HCT116 (cell line): ENCODE results near the gene GDF10. TPM values are rescaled to one million over a fixed set of nuclear protein-coding genes. Genes with fewer than 3 reads are reported as not detected.
A peak's percentile ranks its signal among the peaks of the same experiment; 100 is the strongest.

Source experiments
- ATAC-seq: fragments of 200-7000 bp; cut with Tn5 transposase; 2 replicates; pipeline ENCODE4 v1.9.1; 2020; ENCODE audit warnings: mild to moderate bottlenecking, moderate library complexity
- BruUV-seq: library from RNA; stranded (reverse); fragments of 400-500 nt; replicated peaks from 2 replicates; lab custom pipeline; 2021; lab: Mats Ljungman, UMichigan
- CTCF ChIA-PET: fragments of 300-600 bp; sonication (Branson Sonifier 250); formaldehyde crosslinking; loops from one replicate; lab custom pipeline; 2021; ENCODE audit warnings: antibody characterized with exemption; lab: Charles Lee
- POLR2A ChIA-PET: fragments of 300-600, 350-600 bp; sonication (Branson Sonifier 250); formaldehyde crosslinking; loops from one replicate; lab custom pipeline; 2021; ENCODE audit warnings: antibody characterized with exemption; lab: Charles Lee
- RAD21 ChIA-PET, 2 experiments: fragments of 300-600 bp; sonication (Branson Sonifier 250); formaldehyde crosslinking; loops; one replicate each; lab custom pipeline; 2023; ENCODE audit warnings: low total read pairs in 2 of 2; ENCODE audit not compliant: uncharacterized antibody in 2 of 2, unreplicated experiment in 2 of 2, low non-redundant PET in 1 of 2; lab: Charles Lee
- DNase-seq: peaks from one replicate; pipeline ENCODE4 v3.0.0-alpha.2; 2010; ENCODE audit warnings: low read depth, low spot score
- H2AFZ ChIP-seq: fragments of 200-600 bp; shearing (Covaris generic), sonication (generic); 2 replicates; pipeline ENCODE4 v1.6.1; 2017; ENCODE audit warnings: low read depth, mixed run types, mixed read lengths, antibody characterized with exemption, low read length; ENCODE audit not compliant: poor library complexity, severe bottlenecking
- H3K27ac ChIP-seq: 2 replicates; pipeline ENCODE4 v1.5.1; 2012; ENCODE audit warnings: low read depth, low read length
- H3K27me3 ChIP-seq: fragments of 200-600 bp; sonication (generic); 2 replicates; pipeline ENCODE4 v1.6.1; 2016; ENCODE audit warnings: mixed run types, low read length, mixed read lengths; ENCODE audit not compliant: insufficient read depth
- H3K36me3 ChIP-seq, 2 experiments: fragments of 200-500 bp in 1 of 2; fragments of 200-600 bp in 1 of 2; sonication (Bioruptor generic) in 1 of 2; sonication (generic) in 1 of 2; 2 replicates each; pipeline versions ENCODE4 v1.5.1 to v1.6.1; 2014 to 2016; ENCODE audit warnings: low read length in 2 of 2, inconsistent platforms in 1 of 2, mixed read lengths in 1 of 2, mixed run types in 1 of 2; ENCODE audit not compliant: insufficient read depth in 2 of 2, control insufficient read depth in 1 of 2
- H3K4me1 ChIP-seq, 2 experiments: fragments of 200-600 bp in 1 of 2; sonication (generic) in 1 of 2; 2 replicates each; pipeline versions ENCODE4 v1.5.1 to v1.6.1; 2012 to 2017; ENCODE audit warnings: low read length in 2 of 2, inconsistent platforms in 1 of 2, mild to moderate bottlenecking in 1 of 2, mixed read lengths in 1 of 2, mixed run types in 1 of 2, moderate library complexity in 1 of 2; ENCODE audit not compliant: insufficient read depth in 2 of 2, control insufficient read depth in 1 of 2
- H3K4me2 ChIP-seq: fragments of 200-600 bp; sonication (generic); 2 replicates; pipeline ENCODE4 v1.6.1; 2017; ENCODE audit warnings: mixed run types, low read length, mixed read lengths
- H3K4me3 ChIP-seq, 2 experiments: fragments of 200-600 bp in 1 of 2; sonication (generic) in 1 of 2; replicated peaks in 1 of 2; 2 replicates each; pipeline ENCODE4 v1.5.1; 2011 to 2016; ENCODE audit warnings: low read length in 2 of 2, control low read depth in 1 of 2, low read depth in 1 of 2, mild to moderate bottlenecking in 1 of 2, mixed read lengths in 1 of 2, mixed run types in 1 of 2
- H3K79me2 ChIP-seq: fragments of 200-600 bp; sonication (generic); 2 replicates; pipeline ENCODE4 v1.6.1; 2017; ENCODE audit warnings: mild to moderate bottlenecking, mixed run types, low read length, moderate library complexity, mixed read lengths; ENCODE audit not compliant: insufficient read depth
- H3K9ac ChIP-seq: fragments of 200-600 bp; sonication (generic); 2 replicates; pipeline ENCODE4 v1.6.1; 2016; ENCODE audit warnings: low read length, mixed read lengths
- H3K9me2 ChIP-seq: fragments of 200-600 bp; sonication (generic), shearing (Covaris generic); 2 replicates; pipeline ENCODE4 v1.6.1; 2017; ENCODE audit warnings: mixed run types, mild to moderate bottlenecking, moderate library complexity; ENCODE audit not compliant: insufficient read depth
- H3K9me3 ChIP-seq, 2 experiments: fragments of 200-500 bp in 1 of 2; fragments of 200-600 bp in 1 of 2; sonication (Bioruptor generic) in 1 of 2; sonication (generic) in 1 of 2; 2 replicates each; pipeline ENCODE4 v1.6.1; 2014 to 2017; ENCODE audit warnings: low read length in 2 of 2, mixed read lengths in 2 of 2, inconsistent platforms in 1 of 2, low read depth in 1 of 2, mild to moderate bottlenecking in 1 of 2, mixed run types in 1 of 2, moderate library complexity in 1 of 2; ENCODE audit not compliant: control insufficient read depth in 1 of 2, insufficient read depth in 1 of 2
- H4K20me1 ChIP-seq: fragments of 200-600 bp; sonication (generic), shearing (Covaris generic); 2 replicates; pipeline ENCODE4 v1.6.1; 2017; ENCODE audit warnings: mixed run types, mild to moderate bottlenecking, moderate library complexity; ENCODE audit not compliant: insufficient read depth
- CEBPB ChIP-seq: IDR thresholded peaks from 2 replicates; pipeline ENCODE4 v1.6.1; 2012; ENCODE audit warnings: low read depth
- ELF1 ChIP-seq: IDR thresholded peaks from 2 replicates; pipeline ENCODE4 v1.6.1; 2012; ENCODE audit warnings: low read depth, borderline replicate concordance
- EZH2 ChIP-seq: fragments of 200-600 bp; sonication (generic); IDR thresholded peaks from 2 replicates; pipeline ENCODE4 v1.6.1; 2017; ENCODE audit warnings: antibody characterized with exemption, mixed run types
- EZH2phosphoT487 ChIP-seq: fragments of 200-600 bp; IDR thresholded peaks from 2 replicates; pipeline ENCODE4 v1.6.1; 2018; ENCODE audit warnings: antibody characterized with exemption, borderline replicate concordance
- FOSL1 ChIP-seq: IDR thresholded peaks from 2 replicates; pipeline ENCODE4 v1.6.1; 2012; ENCODE audit warnings: low read depth
- JUND ChIP-seq: IDR thresholded peaks from 2 replicates; pipeline ENCODE4 v1.6.1; 2012
- POLR2A ChIP-seq: IDR thresholded peaks from 2 replicates; pipeline ENCODE4 v1.7.0; 2011; ENCODE audit warnings: borderline replicate concordance; ENCODE audit not compliant: insufficient read depth, insufficient read length; ENCODE audit errors: extremely low read depth
- POLR2AphosphoS5 ChIP-seq: IDR thresholded peaks from 2 replicates; pipeline ENCODE4 v1.6.1; 2011; ENCODE audit warnings: mild to moderate bottlenecking, low read depth, low read length, moderate library complexity
- RAD21 ChIP-seq: IDR thresholded peaks from 2 replicates; pipeline ENCODE4 v1.6.1; 2012; ENCODE audit warnings: low read depth, mild to moderate bottlenecking
- SIN3A ChIP-seq: IDR thresholded peaks from 2 replicates; pipeline ENCODE4 v1.6.1; 2012; ENCODE audit warnings: low read depth
- SP1 ChIP-seq: IDR thresholded peaks from 2 replicates; pipeline ENCODE4 v1.6.1; 2012; ENCODE audit warnings: low read depth
- SRF ChIP-seq: IDR thresholded peaks from 2 replicates; pipeline ENCODE4 v1.6.1; 2012; ENCODE audit warnings: low read depth
- TCF7L2 ChIP-seq: IDR thresholded peaks from 2 replicates; pipeline ENCODE4 v1.7.0; 2011; ENCODE audit warnings: borderline replicate concordance, inconsistent platforms; ENCODE audit not compliant: insufficient read depth, insufficient read length; ENCODE audit errors: extremely low read depth
- ZBTB33 ChIP-seq: IDR thresholded peaks from 2 replicates; pipeline ENCODE4 v1.6.1; 2011; ENCODE audit warnings: mild to moderate bottlenecking, low read length, moderate library complexity; ENCODE audit not compliant: insufficient replicate concordance; ENCODE audit errors: extremely low read depth
- intact Hi-C: fragments of 100-400 bp; cut with micrococcal nuclease; formaldehyde crosslinking; loops from 2 replicates; pipeline ENCODE4 v1.10.0; 2022
- total RNA-seq: library from RNA; stranded (reverse); gene quantifications from one replicate; pipeline ENCODE4 v1.2.1, GENCODE V29; 2021; ENCODE audit not compliant: unreplicated experiment
- TF ChIP-seq, protein P1 (sequence below): IDR thresholded peaks from 2 replicates; pipeline ENCODE4 v1.6.1; 2012; ENCODE audit warnings: low read depth
- TF ChIP-seq, protein P2 (sequence below): IDR thresholded peaks from 2 replicates; pipeline ENCODE4 v1.6.1; 2012

The GDF10 gene
- total RNA-seq, 1 experiment from 2014 or later = not detected

DNA sequence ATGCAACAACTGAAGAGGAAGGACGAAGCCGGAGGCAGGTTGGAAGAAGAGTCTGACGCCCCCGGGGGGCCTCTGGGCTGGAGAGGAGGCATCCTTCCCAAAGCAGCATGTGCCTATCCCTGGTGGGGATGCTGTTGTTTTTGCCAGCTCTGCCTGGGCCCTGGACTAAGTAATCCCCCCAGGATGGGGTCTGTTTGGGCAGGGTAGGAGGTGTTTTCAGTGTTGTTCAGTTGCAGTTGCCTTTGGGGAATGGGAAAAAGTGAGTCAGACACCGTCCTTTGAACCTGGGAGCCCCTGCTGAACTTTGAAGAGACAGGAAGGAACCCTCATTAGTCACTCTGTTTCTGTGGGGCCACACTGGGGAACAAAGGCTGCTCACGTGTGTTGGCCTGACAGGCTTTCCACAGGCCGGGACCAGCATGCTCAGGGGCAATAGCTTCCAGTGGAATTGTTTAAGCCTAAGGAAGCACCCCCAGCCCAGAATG, 35.2 kb upstream of the GDF10 start:
- ChIA-PET POLR2A (no interaction called here), RAD21 (no interaction called here), CTCF (no interaction called here)
- 0 out of 2 replicates have a peak, but pooled peaks have one; percentile 30 for ATAC-seq
- Histone ChIP-seq H3K27ac (no peak overlapping the region), H3K9ac (no peak overlapping the region), H3K27me3 (no peaks in the 10 kb centered on the region), H3K4me1 (peaks cover 0 to 8% of the 10 kb centered on the region in 2 experiments; a peak in 1 of 4 replicates), H4K20me1 (no peaks in the 10 kb centered on the region), H3K79me2 (no peaks in the 10 kb centered on the region), H3K9me2 (no peaks in the 10 kb centered on the region), H3K36me3 (no peaks in the 10 kb centered on the region), H3K4me3 (no peak overlapping the region), H3K4me2 (no peak overlapping the region), H3K9me3 (no peaks in the 10 kb centered on the region), H2AFZ (no peak overlapping the region)
- BruUV-seq = no TSS peak
- TF ChIP-seq EZH2phosphoT487 (no peak), TCF7L2 (peak; percentile 71), FOSL1 (peak; percentile 16; the same call in 1 of the 2 replicates)
- intact Hi-C loops = no loop called here
- no peak for DNase-seq

DNA sequence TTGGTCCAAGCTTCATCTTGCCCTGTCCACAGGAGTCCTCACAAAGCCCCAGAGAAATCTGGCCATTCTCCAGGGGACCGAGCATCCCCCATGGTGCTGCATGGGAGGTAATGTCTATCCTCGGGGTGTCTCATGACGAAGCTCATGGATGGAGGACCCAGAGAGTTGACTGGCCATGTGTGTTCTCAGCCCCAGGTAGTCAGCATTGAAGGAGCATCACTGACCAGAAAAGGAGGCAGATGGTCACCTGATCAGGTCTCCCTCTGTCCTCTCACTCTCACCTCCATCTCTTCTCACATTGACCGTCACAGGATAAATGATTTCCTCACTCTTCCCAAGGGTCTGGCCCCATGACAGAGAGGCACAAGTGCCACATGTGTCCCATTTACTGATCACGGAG, 33.4 kb upstream of the GDF10 start:
- Histone ChIP-seq H3K27ac (no peak overlapping the region), H4K20me1 (no peaks in the 10 kb centered on the region), H3K79me2 (no peaks in the 10 kb centered on the region), H3K9me2 (no peaks in the 10 kb centered on the region), H3K9me3 (no peaks in the 10 kb centered on the region), H2AFZ (no peak overlapping the region), H3K36me3 (no peaks in the 10 kb centered on the region), H3K9ac (no peak overlapping the region), H3K4me3 (no peak overlapping the region), H3K4me2 (no peak overlapping the region), H3K27me3 (no peaks in the 10 kb centered on the region), H3K4me1 (peaks cover 0 to 8% of the 10 kb centered on the region in 2 experiments; a peak in 1 of 4 replicates)
- ATAC-seq (no peak), DNase-seq (no peak)
- ChIA-PET RAD21 (no interaction called here), POLR2A (no interaction called here), CTCF (no interaction called here)
- no TSS peak for BruUV-seq
- intact Hi-C loops = no loop called here
- TF ChIP-seq SRF (no peak), JUND (no peak), EZH2 (no peak), FOSL1 (no peak), CEBPB (no peak), RAD21 (no peak), ZBTB33 (no peak), POLR2A (no peak), SIN3A (no peak), POLR2AphosphoS5 (no peak), ELF1 (no peak), EZH2phosphoT487 (no peak), TCF7L2 (no peak), SP1 (no peak)
- TF ChIP-seq, protein P1, sequence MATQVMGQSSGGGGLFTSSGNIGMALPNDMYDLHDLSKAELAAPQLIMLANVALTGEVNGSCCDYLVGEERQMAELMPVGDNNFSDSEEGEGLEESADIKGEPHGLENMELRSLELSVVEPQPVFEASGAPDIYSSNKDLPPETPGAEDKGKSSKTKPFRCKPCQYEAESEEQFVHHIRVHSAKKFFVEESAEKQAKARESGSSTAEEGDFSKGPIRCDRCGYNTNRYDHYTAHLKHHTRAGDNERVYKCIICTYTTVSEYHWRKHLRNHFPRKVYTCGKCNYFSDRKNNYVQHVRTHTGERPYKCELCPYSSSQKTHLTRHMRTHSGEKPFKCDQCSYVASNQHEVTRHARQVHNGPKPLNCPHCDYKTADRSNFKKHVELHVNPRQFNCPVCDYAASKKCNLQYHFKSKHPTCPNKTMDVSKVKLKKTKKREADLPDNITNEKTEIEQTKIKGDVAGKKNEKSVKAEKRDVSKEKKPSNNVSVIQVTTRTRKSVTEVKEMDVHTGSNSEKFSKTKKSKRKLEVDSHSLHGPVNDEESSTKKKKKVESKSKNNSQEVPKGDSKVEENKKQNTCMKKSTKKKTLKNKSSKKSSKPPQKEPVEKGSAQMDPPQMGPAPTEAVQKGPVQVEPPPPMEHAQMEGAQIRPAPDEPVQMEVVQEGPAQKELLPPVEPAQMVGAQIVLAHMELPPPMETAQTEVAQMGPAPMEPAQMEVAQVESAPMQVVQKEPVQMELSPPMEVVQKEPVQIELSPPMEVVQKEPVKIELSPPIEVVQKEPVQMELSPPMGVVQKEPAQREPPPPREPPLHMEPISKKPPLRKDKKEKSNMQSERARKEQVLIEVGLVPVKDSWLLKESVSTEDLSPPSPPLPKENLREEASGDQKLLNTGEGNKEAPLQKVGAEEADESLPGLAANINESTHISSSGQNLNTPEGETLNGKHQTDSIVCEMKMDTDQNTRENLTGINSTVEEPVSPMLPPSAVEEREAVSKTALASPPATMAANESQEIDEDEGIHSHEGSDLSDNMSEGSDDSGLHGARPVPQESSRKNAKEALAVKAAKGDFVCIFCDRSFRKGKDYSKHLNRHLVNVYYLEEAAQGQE = no peak
- TF ChIP-seq, protein P2, sequence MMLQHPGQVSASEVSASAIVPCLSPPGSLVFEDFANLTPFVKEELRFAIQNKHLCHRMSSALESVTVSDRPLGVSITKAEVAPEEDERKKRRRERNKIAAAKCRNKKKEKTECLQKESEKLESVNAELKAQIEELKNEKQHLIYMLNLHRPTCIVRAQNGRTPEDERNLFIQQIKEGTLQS = no peak
